Activated naive CD4-positive, alpha-beta T cell (primary cell): ENCODE measurements around the gene CA5A.
A peak's percentile ranks its signal among the peaks of the same experiment; 100 is the strongest.
"Not testable (repeated sequence)": the region's sequence is repeated elsewhere in the genome, so short reads cannot be mapped to it uniquely, and the experiment has no call there.

Experiments
- DNase-seq, 4 experiments: peaks; one replicate each; lab custom pipeline; 2025; lab: John Stamatoyannopoulos, UW

CA5A gene

DNA sequence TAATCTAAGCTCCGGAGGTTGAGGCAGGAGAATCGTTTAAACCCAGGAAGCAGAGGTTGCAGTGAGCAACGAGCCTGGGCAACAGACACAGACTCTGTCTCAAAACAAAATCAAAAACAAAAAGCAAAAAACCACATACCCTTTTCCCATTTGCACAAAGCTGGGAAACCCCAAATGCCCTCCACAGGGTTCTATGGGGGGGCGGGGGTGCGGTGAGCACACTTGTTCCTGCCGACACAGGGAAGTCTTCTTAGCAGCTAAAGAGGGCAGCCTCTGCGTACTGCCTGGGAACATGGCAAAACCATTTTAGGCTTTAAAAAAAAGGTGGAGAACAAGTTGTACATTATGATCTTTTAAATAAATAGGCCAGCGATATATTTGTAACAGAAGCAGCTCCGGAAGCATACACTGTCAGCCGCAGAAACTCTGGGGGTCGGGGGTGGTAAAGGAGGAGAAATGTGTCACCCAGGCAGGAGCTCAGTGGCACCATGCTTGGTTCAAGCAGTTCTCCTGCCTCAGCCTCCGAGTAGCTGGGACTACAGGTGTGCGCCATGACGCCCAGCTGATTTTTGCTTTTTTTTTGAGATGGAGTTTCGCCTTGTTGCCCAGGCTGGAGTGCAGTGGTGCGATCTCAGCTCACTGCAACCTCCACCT lies 70.3 kb downstream of the CA5A start:
- DNase-seq: not testable (repeated sequence)

DNA sequence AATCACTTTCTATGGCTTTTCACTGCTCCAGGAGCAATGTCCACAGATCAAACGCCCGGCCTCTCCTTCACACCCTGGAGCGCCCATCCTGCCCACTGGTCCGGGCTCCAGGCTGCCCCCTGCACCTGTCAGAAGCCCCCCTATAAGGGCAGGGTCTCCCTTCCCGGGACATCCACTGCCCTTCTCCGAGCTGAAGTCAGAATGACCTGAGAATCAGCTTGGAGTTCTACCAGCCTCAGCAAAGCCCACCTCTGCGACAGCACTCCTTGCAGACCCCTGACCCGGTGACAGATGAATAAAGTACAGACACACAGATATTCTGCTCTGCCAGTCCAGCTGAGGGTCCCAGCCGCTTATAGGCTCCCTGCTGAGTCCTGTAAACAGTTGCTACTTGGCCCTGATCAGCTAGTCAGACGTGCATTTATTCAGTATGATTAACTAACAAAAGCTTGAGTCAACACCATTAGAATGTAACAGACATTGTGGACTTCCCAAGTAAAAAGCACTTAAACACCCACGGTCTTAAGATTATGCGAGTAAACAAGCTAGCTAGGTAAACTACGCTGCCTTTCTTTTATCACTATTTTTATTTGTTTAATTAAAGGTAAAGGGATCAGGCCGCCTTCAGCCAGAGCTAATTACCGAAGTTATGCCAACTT lies 71.9 kb downstream of the CA5A start:
- DNase-seq: no peak

DNA sequence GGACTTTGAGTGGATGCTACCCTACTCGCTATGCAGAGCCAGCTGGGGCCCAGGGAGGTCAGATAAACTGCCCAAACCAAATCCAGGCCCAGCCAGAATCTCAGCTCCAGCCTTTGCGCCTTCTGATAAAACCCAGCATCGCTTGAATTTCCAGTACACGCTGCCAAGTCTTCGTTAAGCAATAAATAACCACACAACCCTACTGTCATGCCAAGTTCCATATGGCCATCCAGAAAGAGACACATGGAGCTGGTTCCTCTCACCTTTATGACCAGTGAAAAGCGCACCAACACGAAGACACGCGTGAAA lies 73.0 kb downstream of the CA5A start:
- DNase-seq: not testable (repeated sequence)

DNA sequence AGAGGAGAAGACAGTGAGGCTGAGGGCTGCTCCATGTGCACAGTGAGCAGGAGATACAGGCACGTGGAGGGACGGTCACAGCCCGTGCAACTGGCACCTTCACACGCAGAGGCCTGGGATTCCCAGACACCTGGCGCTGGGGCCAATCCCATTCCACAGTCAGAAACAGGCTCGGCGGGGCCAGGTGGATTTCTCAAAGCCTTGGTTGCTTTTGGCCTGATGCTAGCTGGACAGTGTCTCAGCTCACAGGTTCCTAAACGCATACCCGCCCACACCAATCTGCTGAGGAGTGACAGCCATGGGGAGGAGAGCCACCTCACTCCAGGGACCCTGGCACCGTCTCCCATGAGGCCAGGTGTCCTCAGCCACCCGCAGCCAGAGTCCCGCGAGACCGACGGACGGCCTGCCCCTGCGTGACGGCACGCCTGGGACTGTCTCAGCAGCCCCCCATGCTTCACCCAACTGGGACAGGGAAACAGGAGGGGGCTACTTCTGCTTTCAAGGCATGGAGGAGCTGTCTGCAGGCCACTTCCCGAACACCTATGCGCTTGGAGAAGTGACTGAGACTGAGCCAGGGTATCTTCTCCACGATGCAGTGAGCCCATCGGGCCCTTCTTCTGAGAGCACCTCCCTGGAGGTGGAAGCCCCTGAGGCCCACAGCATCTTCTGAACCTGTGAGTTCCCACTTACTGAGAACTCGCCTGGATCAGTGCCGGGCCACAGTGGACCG lies 73.6 kb downstream of the CA5A start:
- not testable (repeated sequence) for DNase-seq

DNA sequence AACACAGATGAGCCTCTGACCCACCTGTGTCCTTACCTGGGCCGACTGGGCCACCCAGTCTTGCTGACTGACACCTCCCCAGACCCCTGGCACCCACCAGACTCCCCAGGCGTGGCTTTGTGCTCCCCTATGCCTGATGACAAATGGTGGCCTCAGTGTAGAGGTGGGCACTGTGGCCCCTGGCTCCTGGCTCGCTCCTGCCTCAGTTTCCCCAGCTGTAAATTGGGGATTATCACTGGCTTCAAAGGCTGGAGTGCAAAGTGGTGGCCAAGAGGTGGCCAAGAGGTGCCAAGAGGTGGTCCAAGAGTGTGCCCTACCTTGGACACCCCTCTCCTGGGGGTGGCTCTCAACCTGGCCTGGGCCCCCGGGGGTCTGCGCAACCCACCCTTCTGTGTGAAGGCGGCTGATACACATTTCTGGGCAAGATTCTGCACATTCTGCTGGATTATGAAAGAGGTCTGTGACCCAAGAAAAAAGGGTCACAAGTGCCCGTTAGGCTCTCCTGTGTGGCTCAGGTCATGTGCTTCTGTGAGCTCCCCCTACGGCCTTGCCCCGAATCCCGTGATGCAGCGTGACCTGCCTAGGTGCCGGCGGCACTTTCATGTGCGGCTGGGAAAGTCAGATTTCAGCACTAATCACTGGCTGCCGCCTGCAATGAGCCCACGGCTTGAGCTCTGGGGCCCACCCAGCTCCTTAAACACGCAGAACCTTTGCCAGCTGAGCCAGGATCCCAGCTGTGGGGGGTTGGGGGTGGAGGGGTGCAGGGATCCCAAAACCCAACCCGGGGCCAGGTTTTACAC lies 74.8 kb downstream of the CA5A start:
- DNase-seq: not testable (repeated sequence)

DNA sequence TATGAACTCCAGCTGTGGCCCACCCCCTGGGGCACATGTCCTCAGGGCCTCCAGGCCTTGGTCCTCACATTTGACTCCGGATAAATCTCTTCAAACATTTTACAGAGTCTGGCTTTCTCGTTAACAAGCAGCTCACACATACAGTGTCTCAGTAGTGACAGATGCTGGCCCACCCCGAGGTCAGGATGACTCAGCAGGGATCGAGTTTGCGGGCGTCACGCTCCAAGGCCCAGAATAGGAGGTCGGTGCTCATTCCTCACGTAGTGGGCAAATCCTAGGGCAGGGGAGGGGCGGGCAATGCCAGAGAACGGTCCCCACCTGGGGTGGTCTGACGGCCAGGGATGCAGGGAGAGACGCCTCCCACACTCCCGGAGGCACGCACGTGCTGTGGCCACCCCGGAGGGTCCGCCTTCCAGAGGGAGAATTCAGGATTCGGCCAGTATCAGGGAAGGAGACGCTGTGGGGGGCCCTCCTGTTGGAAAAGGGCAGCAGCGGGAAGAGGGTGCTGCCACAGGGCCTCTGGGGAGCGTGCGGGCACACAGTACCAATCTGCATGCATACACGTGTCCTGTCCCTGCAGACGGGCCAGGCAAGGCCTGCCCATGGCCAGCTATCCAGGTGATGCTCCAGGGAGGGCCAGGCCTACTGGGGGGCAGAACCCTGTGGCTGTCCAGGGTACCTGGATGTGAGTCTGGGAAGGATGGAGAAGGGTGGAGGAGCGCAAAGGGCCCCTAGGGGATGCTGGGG lies 75.6 kb downstream of the CA5A start:
- no peak for DNase-seq

DNA sequence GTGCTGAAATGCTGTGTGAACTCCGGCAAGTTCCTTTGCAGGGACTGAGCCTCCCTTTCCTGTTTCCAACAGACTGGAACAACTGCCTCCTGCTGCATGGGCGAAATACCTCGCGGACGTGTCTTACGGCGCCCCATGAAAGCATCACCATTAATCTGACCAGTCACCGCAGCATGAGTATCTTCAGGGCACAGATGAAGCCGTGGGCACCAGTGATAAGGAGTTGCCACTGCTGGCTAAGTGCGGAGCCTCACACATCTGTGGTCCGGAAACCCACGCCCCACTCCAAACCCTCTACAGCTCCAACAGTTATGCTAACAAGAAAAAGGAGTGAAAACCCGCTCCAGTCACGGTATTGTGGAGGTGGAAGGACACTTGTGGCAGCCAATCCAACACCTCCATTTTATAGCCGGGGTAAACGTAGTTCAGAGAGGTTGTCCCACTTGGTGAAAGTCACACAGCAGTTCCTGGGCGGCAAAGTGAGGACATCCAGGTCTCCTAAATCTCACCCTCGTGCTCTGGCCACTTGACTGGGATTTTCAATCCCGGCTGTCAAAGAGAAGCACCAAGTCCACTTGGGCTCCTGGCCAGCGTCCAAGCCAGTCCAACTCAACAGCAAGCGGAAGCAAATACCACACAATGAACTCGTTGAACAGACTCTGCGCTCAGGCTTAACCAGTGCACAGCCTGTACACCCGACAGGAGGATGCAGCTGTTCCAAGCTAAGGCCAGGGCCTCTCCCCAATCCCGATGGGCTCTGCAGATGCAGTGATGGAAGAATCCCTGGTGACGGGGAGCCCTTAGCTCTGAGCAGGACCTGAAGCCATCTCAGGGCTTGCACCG lies 78.0 kb downstream of the CA5A start:
- not testable (repeated sequence) for DNase-seq

DNA sequence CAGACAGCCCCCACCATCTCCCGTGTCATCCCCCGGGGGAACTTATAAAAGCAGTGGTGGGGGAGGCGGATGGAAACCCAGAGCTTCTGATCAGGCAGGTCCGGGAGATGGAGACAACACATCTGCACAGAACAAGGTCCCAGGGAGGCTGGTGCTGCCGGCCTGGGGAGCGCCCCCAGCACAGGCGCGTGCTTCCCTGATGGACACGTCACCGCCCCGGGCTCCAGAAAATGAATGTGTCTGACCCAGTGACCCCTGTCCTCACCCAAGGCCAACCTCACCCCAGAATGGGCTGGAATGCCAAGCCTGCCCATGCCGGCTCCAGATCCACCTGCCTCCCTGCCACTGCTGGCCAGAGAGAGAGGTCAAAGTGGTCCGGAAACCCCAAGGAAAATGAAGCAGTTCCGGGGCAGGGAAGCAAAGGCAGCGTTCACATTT lies 79.5 kb downstream of the CA5A start:
- DNase-seq: no peak

DNA sequence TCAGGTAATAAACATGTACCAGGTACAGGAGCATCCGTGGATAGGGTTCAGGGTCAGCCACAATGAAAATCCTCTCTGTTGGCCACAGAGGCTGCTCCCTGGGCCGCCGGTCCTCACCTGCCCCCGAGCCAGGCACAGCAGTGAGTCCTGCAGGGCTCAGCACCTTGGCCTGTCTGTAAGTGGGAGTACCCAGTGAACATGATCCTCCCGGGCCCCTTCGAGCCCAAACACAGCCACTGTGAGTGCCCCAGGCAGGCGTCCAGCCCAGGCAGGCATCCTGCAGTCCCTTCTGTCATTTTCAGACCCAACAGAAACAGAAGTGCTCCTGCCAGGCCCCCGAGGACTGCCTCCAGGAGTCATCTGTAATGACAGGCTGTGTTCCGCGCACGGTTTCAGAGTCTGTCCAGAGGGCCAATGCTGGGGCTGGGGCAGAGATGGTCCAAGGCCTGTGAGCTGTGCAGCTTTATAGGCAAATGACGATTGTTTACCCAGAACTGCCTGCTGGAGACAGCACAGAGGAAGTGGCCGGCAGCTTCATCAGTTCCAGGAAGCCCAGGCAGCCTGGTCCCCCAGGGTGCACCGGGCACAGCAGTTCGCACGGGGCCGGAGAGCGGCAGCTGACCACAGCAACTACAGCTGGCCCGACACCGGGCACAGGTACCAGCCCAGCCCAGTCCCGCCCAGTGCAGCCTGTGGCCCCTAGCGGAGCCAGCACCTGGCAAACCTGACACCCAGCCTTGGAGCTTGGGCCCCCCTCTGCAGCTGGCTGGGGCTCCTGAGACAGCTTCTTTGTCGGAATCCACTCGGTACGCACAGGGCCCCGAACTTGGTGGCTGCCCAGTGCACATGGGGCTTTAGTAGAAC lies 80.2 kb downstream of the CA5A start:
- DNase-seq: no peak

DNA sequence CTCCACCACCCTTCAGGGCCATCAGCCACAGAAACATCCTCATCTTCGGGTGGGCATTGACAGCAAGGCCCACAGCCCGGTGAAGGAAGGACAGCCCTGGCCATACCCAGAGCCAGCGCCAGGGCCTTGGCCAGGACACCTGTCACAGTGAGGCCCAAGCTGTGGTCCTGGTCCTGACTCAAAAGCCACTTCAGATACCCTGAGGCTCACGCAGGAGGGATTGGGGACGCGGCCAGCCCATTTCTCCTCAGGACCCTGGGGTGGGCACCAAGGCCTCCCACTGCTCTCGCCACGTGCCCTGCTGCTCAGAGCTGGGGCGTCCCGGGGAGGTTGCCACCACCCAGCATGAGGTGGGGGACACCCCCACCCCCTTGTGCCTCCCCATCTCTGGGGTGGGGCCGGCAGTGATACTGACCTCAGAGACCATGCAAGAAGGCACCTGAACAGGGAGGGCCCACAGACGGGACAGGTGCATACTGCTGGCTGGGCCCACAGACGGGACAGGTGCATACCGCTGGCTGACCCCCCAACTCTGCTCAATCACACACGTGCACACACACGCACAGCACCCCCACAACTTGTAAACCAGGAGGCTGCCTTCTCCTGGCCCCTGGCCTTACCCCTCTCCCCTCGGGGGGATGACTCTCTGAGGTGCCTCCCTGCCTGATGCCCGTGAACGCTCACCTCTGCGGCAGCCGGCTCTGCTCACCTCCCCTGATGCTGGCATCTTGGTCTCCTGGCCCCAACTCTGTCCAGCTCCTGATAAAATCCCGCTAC lies 81.2 kb downstream of the CA5A start:
- no peak for DNase-seq

DNA sequence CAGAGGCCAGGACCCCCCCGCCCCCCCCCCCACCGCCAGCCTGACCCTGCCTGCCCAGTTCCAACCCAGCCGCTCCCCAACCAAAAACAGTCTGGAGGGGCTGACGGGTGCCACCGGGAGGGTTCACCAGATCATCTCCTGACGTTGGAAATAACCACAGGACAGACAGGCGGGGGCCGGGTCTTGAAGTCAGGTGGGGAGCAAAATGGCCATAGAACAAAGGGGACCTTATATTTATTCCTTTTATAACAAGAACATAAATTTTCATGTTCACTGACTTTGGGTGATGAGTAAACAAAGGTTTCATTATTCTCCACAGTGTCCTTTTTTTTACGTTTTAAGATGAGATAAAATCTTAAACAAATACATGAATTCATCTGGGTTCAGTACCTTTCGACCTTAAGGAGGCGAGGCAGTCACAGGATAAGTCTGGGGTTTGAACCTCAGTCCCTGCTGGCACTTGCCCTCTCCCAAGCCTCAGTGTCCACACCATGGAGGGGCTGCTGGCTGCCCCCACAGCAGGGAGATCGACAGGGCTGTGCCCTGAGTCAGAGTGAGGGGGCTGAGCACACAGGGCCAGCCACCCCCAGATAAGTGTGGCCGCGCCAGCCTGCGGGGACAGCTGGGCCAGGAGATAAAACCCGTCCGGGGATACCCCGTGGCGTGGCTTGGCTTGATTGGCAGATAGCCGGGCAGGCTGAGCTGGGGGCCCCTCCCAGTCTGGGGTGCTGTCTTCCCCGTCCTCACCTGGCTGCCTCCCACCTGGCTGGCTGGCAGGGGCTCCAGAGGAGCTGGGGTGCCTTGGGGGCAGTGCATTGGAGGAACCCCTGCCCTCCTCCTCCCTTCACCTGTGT lies 82.0 kb downstream of the CA5A start:
- no peak for DNase-seq

DNA sequence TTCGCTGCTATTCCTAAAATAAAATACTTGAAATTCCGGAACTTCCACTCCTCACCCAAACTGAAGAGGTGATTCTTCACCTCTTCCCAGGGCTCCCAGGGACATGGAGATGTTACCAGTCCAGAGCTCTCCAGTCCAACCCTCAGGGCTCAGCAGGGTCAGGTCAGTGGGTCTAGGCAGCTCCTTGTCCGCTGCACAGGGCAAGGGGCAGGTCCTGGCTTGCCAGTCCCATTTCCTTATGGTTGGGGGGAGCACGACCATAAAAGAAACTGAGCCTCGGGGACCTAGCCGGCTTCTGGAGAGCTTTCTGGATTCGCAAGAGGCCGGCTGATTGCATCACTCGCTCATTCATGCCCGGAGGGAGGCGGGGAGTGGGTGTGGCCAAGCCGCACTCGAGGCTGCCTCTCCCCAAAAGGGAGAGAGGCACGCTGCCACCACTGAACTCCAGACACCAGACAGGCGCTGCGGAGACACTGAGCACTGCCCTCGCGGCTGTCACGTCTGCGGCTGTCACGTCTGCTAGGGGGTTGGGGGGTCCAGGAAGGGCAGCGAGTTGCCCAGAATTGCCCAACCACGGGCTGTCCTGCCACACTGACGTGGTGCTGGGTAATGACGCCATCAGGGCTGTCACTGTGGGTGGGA lies 82.8 kb downstream of the CA5A start:
- peak; percentile 33 to 66 (median 47) for DNase-seq

DNA sequence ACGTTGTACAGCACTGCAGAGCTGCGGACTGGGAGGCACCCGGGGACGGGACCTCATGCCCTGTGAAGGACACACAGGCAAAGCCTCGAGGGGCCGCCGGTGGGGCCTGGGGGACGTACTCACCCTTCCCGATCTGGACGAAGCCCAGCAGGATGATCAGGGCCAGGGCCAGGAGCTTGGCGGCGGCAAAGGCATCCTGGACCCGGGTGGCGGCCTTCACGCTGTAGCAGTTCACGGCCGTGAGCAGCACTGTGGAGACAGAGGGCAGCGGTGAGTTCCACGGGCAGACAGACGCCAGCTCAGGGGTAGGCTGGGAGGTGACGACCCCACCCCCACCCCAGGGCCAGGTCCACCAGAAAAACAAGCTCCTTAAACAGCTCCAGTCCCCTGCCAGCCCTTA lies 84.7 kb downstream of the CA5A start:
- DNase-seq: no peak

DNA sequence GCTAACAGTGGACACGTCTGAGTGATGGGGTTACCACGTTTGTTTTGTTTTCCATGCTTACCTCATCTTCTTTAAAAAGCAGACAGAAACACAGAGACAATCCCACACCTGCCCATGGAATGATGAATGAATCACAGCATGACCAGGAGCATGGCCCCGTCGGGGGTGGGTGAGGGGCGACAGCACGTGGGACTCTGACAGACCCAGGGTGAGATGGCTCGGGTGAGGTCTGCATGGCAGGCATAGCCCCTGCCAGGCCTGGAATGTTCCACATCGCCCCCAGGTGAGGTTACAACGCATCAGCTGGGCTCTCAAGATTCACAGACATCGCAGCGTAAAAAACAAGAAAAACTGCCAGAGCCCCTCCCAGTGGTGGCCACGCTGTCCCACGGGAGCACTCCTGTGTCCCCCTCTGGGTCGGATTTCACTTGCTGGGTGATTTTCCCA lies 85.2 kb downstream of the CA5A start:
- DNase-seq: no peak

DNA sequence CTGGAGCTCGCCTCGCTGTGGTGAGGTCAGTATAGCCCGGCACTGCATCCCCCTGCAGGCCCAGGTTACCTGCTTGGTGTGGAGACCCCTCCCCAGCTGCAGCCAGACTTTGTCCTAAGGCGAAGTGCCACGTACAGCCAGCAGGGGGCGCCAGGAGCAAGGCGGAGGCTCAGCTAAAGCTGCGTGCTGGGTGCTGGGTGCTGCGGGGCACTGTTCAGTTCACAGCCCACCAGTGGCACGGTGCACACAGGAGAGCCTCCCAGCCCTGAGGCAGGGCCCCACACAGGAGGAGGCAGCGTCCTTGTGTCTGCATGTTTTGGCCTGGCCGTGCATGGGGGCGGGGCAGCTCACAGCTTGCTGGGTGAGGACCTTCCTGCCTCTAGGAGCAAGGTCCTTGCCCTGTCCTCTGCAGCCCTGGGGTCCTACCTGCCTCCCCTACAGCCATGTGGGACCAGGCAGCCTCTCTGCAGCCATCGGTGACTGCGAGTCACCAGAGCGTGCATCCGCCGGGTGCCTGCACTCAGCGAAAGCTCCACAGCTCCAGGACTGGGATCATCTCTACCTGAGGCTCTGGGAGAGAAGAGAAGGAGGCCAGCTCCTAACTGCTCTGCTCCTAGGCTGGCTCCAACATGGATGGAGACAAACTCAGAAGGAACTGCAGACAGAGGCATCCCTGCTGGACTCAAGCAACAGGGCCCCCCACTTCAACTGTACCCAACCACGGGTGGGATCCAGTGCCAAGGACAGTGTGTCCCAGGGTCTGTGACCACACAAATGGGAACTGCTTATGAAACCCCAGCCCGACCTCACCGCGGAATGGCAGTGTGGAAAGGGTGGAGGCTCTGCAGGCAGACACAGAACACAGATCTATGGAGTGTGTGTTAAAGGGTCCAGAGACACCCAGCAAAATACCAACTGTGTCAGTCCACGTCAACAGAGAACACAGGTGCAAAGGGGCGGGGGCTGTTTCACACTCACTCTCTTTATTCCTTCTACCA lies 86.0 kb downstream of the CA5A start:
- peak; percentile 22 to 78 (median 64) for DNase-seq

DNA sequence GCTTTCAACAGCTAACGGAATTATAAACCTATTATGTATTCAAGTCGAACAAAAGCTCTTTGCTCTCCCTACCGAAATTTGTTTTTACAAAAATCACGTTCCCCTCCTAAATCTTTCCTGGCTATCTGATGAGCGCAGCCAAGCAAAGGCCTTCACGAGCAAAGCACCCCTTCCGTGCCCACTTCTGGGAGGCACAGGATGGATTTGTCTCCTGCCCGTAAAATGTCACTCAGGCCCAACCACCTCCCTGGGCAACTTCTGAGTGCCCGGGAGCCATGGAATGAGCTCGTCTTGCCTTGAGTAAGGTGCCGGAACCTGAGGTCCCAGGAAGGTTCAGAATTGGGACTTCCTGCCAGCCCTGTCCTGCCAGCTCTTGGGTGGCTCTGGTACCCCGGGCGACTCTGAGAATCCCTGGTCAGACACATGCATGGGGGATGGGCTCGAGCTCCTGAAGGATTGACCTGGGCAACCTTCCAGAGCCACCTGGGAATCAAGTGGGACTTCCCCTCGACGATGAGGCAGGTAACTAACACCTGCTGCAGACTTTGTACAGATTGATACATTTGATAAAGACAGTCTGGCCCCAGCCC lies 86.8 kb downstream of the CA5A start:
- no peak for DNase-seq
